Measurements from ENCODE around the gene HSPA12A.
A peak's percentile ranks its signal among the peaks of the same experiment; 100 is the strongest.

HSPA12A gene

DNA sequence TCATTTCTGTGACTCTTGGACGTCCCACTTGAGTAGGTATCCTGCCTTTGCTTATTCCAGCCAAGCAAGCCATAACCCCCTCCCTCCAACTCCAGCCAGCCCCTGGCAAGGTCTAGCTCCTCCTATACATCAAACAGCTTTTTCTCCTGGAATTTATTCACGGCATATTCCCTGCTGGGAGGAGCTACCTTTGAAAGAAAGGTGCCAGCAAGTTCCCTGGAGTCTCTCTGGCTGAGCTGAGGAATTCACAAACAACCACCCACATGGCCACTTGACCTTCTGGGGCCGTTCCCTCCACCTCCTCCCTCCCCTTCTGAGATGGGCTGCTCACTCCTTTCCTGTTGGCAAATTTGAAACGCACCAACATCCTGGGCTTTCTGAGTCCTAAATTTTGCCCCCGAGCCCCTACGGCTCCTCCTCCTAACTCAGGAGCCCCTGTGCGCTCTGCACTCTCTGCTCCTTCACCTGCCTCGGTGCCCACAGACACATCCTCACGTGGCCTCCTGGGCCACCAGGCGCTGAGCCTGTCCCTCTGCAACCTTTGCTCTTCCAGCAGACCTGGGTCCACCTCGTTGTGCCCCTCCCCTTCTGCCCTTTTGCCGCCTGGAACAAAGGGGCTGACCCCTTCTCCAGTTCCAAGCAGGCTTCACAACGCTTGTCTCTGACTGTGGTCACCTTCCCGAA, 48.0 kb downstream of the HSPA12A start:
- H3K4me3 ChIP-seq (ENCODE audit: low read depth, low read length) = no peak overlapping the region
- peaks cover 7% of the 10 kb centered on the region for H3K36me3 ChIP-seq
- no peaks in the 10 kb centered on the region for H3K27me3 ChIP-seq (ENCODE audit: insufficient read depth, low read depth, severe bottlenecking)
- TF ChIP-seq, protein P1, sequence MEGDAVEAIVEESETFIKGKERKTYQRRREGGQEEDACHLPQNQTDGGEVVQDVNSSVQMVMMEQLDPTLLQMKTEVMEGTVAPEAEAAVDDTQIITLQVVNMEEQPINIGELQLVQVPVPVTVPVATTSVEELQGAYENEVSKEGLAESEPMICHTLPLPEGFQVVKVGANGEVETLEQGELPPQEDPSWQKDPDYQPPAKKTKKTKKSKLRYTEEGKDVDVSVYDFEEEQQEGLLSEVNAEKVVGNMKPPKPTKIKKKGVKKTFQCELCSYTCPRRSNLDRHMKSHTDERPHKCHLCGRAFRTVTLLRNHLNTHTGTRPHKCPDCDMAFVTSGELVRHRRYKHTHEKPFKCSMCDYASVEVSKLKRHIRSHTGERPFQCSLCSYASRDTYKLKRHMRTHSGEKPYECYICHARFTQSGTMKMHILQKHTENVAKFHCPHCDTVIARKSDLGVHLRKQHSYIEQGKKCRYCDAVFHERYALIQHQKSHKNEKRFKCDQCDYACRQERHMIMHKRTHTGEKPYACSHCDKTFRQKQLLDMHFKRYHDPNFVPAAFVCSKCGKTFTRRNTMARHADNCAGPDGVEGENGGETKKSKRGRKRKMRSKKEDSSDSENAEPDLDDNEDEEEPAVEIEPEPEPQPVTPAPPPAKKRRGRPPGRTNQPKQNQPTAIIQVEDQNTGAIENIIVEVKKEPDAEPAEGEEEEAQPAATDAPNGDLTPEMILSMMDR (IDR thresholded peaks at IDR 0.05; ENCODE audit: low read depth, low read length) = no peak
- no peak overlapping the region for H3K27ac ChIP-seq
- no peak for DNase-seq
- H3K9me3 ChIP-seq (ENCODE audit: severe bottlenecking) = no peaks in the 10 kb centered on the region

DNA sequence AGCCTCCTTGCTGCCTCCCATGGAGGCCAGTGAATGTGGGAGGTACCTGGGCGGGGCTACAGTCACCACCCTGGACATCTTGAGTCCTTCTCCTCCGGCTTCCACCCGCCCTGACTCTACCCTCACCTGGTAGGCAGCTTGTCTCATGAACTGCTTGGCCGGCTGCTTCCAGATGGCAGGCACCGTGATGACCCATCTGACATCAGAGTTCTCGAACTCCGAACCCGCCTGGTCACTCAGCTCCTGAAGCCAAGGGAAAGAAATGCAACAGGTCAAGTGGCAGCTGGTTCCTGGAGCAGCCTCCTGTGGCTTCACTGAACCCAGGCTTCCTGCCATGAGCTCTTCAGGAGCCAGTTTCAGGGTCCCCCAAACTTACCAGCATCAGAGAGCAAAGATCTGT, 50.1 kb downstream of the HSPA12A start:
- Histone ChIP-seq H3K4me3 (ENCODE audit: low read depth, low read length) (no peak overlapping the region), H3K9me3 (ENCODE audit: severe bottlenecking) (no peaks in the 10 kb centered on the region), H3K27me3 (ENCODE audit: insufficient read depth, low read depth, severe bottlenecking) (no peaks in the 10 kb centered on the region), H3K36me3 (no peaks in the 10 kb centered on the region; the same call in none of the 2 replicates), H3K27ac (no peak overlapping the region)
- DNase-seq = no peak
- TF ChIP-seq, protein P1 (IDR thresholded peaks at IDR 0.05; ENCODE audit: low read depth, low read length) = no peak

DNA sequence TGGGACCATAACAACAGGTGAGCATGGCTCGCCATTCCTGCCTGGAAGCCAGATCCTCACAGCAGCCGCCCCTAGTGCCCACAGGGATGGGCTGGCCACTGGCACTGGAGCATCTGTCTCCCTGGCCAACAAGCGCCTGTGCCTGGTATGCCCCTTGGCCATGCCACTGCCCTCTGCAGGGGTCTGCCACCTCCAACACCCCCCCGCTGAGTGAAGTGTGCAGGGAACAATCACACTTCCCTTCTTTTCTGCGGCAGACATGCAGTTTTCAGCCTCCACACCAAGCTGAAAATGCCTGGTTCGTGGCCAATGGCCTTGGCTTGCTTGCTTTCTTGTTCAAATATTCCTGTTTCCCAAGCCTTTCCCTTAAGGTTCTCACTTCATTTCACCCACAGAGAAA, 50.7 kb downstream of the HSPA12A start:
- Histone ChIP-seq H3K36me3 (no peaks in the 10 kb centered on the region; the same call in none of the 2 replicates), H3K27ac (no peak overlapping the region), H3K4me3 (ENCODE audit: low read depth, low read length) (no peak overlapping the region), H3K9me3 (ENCODE audit: severe bottlenecking) (no peaks in the 10 kb centered on the region), H3K27me3 (ENCODE audit: insufficient read depth, low read depth, severe bottlenecking) (no peaks in the 10 kb centered on the region)
- TF ChIP-seq, protein P1 (IDR thresholded peaks at IDR 0.05; ENCODE audit: low read depth, low read length) = no peak
- no peak for DNase-seq

DNA sequence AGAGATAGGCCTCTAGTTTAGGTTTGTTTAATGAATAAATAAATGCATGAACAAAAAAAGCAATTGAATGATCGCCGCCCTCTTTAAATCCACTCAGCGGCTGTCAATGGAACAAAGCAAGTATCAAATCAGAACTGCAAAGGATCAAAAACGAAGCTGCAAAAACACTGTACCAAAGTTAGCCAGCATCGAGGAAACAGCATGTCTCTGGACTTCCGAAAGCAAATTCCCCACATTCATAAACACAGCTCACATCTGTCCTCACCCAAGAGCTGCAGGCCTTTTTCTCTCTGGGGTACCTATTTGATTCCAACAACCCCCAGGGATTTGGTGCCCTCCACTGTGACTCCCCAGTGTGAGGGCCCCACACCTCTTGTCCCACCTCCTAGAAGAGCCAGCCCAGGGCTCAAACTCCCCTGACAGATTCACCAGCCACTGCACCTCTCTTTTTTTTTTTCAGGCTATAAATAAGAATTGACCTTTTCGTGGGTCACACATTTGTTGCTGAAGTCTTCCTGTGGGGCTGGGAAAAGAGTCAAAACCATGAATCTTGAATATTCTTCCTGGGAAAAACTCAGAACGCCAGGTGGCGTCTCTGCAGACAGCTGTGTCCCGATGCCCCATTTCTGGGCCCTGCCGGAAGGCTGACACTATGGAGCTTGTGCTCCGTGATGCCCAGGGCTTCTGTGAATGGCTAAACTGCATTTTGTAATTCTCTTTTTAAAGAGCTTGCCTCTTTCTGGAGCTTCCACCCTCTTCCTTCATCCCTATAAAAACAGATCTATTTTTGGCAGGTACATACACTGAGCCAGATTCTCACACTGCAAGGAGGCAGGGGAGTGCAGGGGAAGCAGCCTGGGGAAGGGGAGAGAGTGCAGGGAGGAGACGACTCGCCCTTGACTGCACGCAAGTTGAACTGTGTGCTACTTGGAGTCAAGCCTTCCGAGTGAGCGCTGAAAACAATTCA, 51.7 kb downstream of the HSPA12A start:
- Histone ChIP-seq H3K36me3 (no peaks in the 10 kb centered on the region; the same call in 1 of the 2 replicates), H3K9me3 (ENCODE audit: severe bottlenecking) (no peaks in the 10 kb centered on the region), H3K27me3 (ENCODE audit: insufficient read depth, low read depth, severe bottlenecking) (no peaks in the 10 kb centered on the region), H3K27ac (no peak overlapping the region), H3K4me3 (ENCODE audit: low read depth, low read length) (no peak overlapping the region)
- peak; percentile 26 for DNase-seq
- TF ChIP-seq, protein P1 (IDR thresholded peaks at IDR 0.05; ENCODE audit: low read depth, low read length) = peak; percentile 42; the same call in 1 of the 2 replicates

DNA sequence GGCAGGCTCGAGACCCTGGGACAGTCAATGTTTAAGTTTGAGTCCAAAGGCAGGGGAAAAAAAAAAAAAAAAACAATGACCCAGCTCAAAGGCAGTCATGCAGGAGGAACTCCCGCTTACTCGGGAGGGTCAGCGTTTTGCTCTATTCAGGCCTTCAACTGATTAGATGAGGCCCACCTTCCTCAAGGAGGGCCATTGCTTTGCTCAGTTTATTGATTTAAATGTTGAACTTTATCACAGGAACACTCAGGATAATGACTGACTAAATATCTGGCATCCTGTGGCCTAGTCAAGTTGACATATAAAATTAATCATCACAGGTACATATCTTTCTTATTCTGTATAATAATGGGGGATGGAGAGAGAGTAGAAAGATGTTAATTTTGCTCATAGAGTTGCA, 52.6 kb downstream of the HSPA12A start:
- Histone ChIP-seq H3K27me3 (ENCODE audit: insufficient read depth, low read depth, severe bottlenecking) (no peaks in the 10 kb centered on the region), H3K27ac (no peak overlapping the region), H3K9me3 (ENCODE audit: severe bottlenecking) (no peaks in the 10 kb centered on the region), H3K4me3 (ENCODE audit: low read depth, low read length) (no peak overlapping the region), H3K36me3 (no peaks in the 10 kb centered on the region; the same call in 1 of the 2 replicates)
- no peak for DNase-seq
- TF ChIP-seq, protein P1 (IDR thresholded peaks at IDR 0.05; ENCODE audit: low read depth, low read length) = no peak
